HepG2 (cell line): ENCODE measurements around the gene TMEM184B. TPM values are rescaled to one million over a fixed set of nuclear protein-coding genes. Genes with fewer than 3 reads are reported as not detected.

Experiments used
- HMG20A ChIP-seq: IDR thresholded peaks from 2 replicates; pipeline ENCODE4 v1.6.1; 2016; ENCODE audit warnings: borderline replicate concordance
- IKZF1 ChIP-seq: fragments of 450-650 bp; IDR thresholded peaks from 2 replicates; pipeline ENCODE4 v1.7.1; 2016
- JUND ChIP-seq: sonication (generic); formaldehyde crosslinking; IDR thresholded peaks from 2 replicates; pipeline ENCODE4 v1.8.0; 2022; ENCODE audit warnings: mild to moderate bottlenecking, missing genetic modification reagents
- NCOA2 ChIP-seq: sonication (generic); formaldehyde crosslinking; IDR thresholded peaks from 2 replicates; pipeline ENCODE4 v1.8.0; 2022; ENCODE audit warnings: inconsistent platforms
- TEAD3 ChIP-seq: optimal IDR thresholded peaks from 2 replicates; pipeline ENCODE3; 2016; ENCODE audit warnings: borderline replicate concordance
- THAP7 ChIP-seq: sonication (generic); formaldehyde crosslinking; IDR thresholded peaks from 2 replicates; pipeline ENCODE4 v1.8.1; 2023; ENCODE audit warnings: mild to moderate bottlenecking, missing genetic modification reagents
- ZBTB10 ChIP-seq: sonication (generic); formaldehyde crosslinking; IDR thresholded peaks from 2 replicates; pipeline ENCODE4 v1.4.0; 2020; ENCODE audit warnings: missing genetic modification reagents, borderline replicate concordance
- ZNF17 ChIP-seq: sonication (generic); formaldehyde crosslinking; IDR thresholded peaks from 2 replicates; pipeline ENCODE4 v1.5.0; 2020; ENCODE audit warnings: mild to moderate bottlenecking, missing genetic modification reagents
- ZNF24 ChIP-seq: fragments of 450-650 bp; IDR thresholded peaks from 2 replicates; pipeline ENCODE4 v1.6.1; 2017; ENCODE audit warnings: antibody characterized with exemption, mild to moderate bottlenecking
- ZNF431 ChIP-seq: sonication (generic); formaldehyde crosslinking; IDR thresholded peaks from 2 replicates; pipeline ENCODE4 v1.9.0; 2022; ENCODE audit warnings: missing genetic modification reagents, low read depth, mild to moderate bottlenecking, borderline replicate concordance
- ZNF556 ChIP-seq: sonication (generic); formaldehyde crosslinking; IDR thresholded peaks from 2 replicates; pipeline ENCODE4 v1.4.0; 2020; ENCODE audit warnings: mild to moderate bottlenecking, missing genetic modification reagents, borderline replicate concordance
- ZNF629 ChIP-seq: sonication (generic); formaldehyde crosslinking; conservative IDR thresholded peaks from 2 replicates; pipeline ENCODE4 v1.5.0; 2020; ENCODE audit warnings: missing genetic modification reagents
- ZNF841 ChIP-seq: sonication (generic); formaldehyde crosslinking; IDR thresholded peaks from 2 replicates; pipeline ENCODE4 v1.8.1; 2023; ENCODE audit warnings: missing genetic modification reagents, borderline replicate concordance
- polyA plus RNA-seq, 8 experiments: library from polyadenylated mRNA; depleted of rRNA in 3 of 8; stranded (reverse) in 7 of 8; unstranded in 1 of 8; fragments of >200 nt; fragmentation: Illumina TruSeq in 4 of 8; extraction: Trizol in 4 of 8; gene quantifications; 2 replicates each; pipeline versions ENCODE4 v1.2.1 to v1.2.3, GENCODE V29; 2011 to 2016; ENCODE audit warnings: low read depth in 4 of 8, missing spikeins in 1 of 8, mixed read lengths in 1 of 8; ENCODE audit not compliant: insufficient read depth in 1 of 8
- total RNA-seq, 5 experiments: library from RNA; depleted of rRNA; stranded (reverse); fragments of >200 nt; fragmentation: Illumina TruSeq; extraction: Trizol; gene quantifications; 2 replicates each; pipeline ENCODE4 v1.2.3, GENCODE V29; 2016; ENCODE audit warnings: low read depth in 1 of 5
- TF ChIP-seq, protein P1 (sequence below): sonication (generic); formaldehyde crosslinking; IDR thresholded peaks from 2 replicates; pipeline ENCODE4 v1.4.0; 2020; ENCODE audit warnings: missing genetic modification reagents, borderline replicate concordance
- TF ChIP-seq, protein P2 (sequence below): fragments of 450-650 bp; IDR thresholded peaks from 2 replicates; pipeline ENCODE4 v1.6.1; 2016

The TMEM184B gene
- total and polyA plus RNA-seq, 2 of the 13 experiments (the other 11 are each of a cell fraction or from before 2014, with no cell fraction given): 15.9 to 16.0 TPM

DNA sequence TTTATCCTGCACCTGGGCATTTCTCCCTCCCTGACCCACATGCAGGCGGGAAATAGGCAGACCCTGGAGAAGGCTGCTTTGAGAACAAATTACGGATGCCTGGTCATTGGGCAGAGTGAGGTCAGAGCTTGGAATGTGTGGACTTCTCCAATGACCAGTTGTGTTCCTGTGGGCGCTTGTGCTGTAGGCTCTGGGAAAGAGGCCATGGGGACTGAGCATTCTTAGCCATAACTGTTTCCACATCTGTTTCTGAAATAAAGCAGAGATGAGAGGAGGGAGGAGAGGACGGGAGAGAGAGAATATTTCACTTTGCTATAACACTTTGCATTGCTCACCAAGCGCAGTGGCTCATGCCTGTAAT is 11.2 kb upstream of the TMEM184B start (continued):
- TF ChIP-seq, protein P1, sequence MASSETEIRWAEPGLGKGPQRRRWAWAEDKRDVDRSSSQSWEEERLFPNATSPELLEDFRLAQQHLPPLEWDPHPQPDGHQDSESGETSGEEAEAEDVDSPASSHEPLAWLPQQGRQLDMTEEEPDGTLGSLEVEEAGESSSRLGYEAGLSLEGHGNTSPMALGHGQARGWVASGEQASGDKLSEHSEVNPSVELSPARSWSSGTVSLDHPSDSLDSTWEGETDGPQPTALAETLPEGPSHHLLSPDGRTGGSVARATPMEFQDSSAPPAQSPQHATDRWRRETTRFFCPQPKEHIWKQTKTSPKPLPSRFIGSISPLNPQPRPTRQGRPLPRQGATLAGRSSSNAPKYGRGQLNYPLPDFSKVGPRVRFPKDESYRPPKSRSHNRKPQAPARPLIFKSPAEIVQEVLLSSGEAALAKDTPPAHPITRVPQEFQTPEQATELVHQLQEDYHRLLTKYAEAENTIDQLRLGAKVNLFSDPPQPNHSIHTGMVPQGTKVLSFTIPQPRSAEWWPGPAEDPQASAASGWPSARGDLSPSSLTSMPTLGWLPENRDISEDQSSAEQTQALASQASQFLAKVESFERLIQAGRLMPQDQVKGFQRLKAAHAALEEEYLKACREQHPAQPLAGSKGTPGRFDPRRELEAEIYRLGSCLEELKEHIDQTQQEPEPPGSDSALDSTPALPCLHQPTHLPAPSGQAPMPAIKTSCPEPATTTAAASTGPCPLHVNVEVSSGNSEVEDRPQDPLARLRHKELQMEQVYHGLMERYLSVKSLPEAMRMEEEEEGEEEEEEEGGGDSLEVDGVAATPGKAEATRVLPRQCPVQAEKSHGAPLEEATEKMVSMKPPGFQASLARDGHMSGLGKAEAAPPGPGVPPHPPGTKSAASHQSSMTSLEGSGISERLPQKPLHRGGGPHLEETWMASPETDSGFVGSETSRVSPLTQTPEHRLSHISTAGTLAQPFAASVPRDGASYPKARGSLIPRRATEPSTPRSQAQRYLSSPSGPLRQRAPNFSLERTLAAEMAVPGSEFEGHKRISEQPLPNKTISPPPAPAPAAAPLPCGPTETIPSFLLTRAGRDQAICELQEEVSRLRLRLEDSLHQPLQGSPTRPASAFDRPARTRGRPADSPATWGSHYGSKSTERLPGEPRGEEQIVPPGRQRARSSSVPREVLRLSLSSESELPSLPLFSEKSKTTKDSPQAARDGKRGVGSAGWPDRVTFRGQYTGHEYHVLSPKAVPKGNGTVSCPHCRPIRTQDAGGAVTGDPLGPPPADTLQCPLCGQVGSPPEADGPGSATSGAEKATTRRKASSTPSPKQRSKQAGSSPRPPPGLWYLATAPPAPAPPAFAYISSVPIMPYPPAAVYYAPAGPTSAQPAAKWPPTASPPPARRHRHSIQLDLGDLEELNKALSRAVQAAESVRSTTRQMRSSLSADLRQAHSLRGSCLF (CRISPR knock-in tag): no peak
- TF ChIP-seq, protein P2, sequence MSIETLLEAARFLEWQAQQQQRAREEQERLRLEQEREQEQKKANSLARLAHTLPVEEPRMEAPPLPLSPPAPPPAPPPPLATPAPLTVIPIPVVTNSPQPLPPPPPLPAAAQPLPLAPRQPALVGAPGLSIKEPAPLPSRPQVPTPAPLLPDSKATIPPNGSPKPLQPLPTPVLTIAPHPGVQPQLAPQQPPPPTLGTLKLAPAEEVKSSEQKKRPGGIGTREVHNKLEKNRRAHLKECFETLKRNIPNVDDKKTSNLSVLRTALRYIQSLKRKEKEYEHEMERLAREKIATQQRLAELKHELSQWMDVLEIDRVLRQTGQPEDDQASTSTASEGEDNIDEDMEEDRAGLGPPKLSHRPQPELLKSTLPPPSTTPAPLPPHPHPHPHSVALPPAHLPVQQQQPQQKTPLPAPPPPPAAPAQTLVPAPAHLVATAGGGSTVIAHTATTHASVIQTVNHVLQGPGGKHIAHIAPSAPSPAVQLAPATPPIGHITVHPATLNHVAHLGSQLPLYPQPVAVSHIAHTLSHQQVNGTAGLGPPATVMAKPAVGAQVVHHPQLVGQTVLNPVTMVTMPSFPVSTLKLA: no peak
- peak; percentile 53 for TF ChIP-seq TEAD3
- TF ChIP-seq ZBTB10 (CRISPR knock-in tag): no peak
- TF ChIP-seq IKZF1: no peak
- no peak for TF ChIP-seq THAP7
- TF ChIP-seq ZNF629 (CRISPR knock-in tag): 0 out of 2 replicates have a peak, but pooled peaks have one; percentile 4
- TF ChIP-seq JUND (CRISPR knock-in tag): no peak
- TF ChIP-seq ZNF556: 0 out of 2 replicates have a peak, but pooled peaks have one; percentile 9
- TF ChIP-seq NCOA2 (CRISPR knock-in tag): no peak
- no peak for TF ChIP-seq ZNF17 (CRISPR knock-in tag)
- TF ChIP-seq ZNF431 (CRISPR knock-in tag): no peak
- no peak for TF ChIP-seq ZNF841 (CRISPR knock-in tag)
- peak; percentile 6; the same call in 1 of the 2 replicates for TF ChIP-seq HMG20A
- TF ChIP-seq ZNF24: no peak
